HuH-7.5 (cell line): ENCODE data around the gene MICAL3.
A peak's percentile ranks its signal among the peaks of the same experiment; 100 is the strongest.

Experiments
- DNase-seq: peaks from one replicate; pipeline ENCODE4 v3.0.0; 2011; ENCODE audit warnings: low spot score

MICAL3 gene

DNA sequence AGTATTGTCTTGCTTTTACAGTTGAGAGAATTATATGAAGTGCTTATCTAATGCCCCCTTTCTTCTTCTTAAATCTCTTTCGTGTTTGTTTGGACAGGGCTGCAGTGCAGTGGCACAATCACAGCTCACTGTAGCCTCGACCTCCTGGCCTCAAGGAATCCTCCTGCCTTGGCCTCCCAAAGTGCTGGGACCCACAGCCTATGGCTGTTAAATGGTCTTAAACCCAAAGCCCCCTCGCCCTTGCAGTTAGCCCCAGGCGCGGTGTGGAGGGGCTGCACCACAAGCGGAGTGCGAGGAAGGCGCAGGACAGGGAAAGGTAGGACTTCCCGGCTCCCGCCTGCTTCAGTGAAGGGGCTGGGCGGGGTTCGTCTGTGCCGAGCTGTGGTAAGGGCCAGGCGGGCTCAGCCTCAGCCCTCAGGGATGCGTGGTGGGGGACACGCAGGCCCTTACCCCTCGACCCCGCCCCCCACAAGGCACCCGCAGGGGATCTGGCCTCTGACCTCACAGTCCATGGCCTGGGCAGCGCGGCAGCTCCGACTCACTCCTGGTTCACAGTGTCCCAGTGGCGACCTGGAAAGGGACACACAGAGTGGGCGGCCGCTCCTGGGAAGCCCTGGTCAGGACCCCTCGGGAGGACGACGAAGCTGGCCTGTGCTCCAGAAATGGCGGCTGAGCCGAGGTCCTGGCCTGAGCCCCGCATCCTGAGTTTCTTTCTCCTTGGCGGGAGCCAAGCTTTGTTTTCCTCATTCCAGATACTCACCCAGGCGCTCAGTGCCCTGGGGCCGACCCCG, 274.6 kb downstream of the MICAL3 start:
- no peak for DNase-seq

DNA sequence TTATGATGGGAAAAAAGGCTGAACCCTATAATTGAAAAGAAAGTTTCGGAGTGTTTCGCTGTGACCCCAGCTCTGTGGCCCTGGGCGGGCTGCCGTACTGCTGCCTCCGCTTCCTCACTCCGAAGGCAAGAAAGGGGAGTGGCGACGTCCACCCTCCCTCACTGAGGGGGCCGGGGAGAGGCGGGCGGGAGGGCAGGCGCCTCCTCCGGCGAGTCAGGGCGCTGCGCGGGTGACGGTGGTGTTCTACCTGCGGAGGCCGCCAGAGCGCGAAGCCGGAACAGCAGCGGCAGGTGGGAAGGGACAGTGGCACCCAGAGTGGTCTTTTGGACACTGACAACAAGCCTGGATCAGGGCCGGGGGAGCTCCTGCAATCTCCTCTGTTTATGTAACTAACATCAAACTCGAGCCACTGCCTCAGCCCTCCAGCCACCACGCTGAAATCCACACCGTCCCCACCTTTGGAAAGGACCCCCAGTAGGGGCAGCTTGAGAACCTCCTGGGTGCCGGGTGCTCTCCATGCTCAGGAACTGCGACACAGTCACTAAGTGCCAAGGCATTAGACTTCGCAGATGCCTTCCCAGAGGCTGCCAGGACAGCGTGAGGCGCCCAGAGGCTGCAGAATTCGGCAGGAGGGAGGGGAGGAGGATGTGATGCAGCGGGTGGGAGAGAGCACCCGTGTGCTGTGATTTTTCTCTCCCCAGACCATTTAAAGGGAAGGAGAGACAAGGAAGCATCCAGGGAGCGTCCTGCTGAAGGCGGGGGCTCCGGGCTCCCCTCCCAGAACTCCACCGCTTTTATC, 275.6 kb downstream of the MICAL3 start:
- no peak for DNase-seq

DNA sequence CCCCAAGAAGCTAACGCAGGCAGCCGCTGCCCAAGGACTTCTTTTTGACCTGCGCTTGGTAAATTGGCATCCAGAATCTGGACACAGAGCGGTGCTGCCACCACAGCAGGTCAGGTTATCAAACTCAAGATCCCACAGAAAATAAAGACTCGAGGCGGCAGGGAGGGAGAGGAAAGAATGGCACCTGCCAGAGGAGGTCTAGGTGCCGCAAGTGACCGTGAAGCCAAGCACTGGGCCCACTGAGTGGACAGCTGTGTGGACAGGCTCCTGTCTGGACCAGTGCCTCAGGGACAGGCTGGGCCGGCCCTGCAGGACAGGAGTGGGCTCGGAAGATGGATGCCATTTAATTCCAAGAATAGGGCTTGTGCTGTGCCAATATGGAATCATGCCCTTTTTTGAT, 277.4 kb downstream of the MICAL3 start:
- no peak for DNase-seq

DNA sequence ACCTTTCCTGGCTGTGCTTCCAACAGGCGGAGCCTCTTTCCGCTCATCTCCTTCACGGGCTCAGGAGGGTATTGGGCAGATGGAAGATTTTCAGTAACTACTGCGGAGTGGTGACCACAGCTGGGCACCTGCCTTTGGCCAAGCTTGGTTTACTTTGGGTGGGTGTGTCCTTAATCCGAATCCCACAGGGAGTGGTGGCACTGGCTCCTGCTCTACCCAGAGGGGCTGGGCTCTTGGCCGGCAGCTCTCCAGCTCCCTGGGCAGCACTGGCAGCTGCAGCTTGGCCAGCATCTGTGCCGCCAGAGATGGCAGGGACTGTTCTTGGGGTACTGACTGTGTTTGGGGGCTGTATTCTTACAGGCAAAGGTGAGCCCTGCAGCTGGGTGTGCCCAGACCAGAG, 279.9 kb downstream of the MICAL3 start:
- DNase-seq = no peak

DNA sequence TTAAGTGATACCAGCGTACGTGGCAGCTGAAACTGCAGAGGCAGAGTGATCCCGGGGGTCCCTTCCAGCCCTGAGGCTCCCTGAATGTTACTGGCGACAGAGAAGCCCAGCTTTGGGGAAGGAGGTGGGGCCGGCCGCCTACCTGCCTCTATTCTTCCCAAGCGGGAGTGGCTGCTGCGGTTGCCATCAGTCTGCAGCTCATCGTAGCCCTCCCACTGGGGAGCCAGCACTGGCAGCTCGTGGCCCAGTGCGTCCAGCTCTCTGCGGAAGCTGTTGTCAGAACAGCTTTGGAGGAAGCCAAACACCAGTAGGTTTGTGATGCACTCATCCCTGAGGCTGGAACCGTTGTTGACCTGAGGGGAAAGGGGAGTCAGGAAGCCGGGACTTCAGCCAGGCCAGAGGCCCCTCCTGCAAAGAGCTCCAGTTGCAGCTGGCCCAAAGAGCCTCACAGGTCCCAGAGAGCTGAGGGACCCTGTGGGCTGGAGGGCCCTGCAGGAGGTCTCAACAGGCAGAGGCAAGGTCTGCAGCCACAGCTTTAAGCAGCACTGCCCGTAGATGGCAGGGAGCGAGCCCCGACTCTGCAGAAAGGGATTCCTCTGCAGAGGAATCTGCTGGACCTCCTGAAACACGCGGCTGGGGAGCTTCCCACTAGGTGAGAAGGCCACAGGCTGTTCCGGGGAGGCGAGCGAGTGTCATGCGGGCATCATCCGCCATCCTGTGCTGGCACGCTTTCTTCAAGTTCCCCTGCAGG, 280.5 kb downstream of the MICAL3 start:
- DNase-seq = no peak

DNA sequence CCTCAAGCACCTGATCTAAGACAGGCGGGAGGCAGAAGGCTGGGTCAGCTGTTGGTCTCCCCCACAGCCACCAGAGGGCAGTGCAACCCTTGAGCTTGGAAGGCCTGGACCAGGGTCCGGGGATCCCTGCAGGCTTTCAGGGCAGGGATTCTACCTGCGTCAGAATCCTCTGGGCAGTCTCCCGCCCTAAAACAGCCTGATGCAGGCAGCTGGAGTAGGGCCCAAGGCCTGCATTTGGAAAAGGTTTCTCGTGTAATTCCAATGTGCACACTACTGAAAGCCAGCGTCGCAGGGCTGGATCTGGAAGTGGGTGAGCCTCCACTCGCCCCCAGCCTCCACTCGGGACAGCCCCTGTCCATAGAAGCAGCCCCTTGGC, 281.8 kb downstream of the MICAL3 start:
- peak; percentile 99 for DNase-seq

DNA sequence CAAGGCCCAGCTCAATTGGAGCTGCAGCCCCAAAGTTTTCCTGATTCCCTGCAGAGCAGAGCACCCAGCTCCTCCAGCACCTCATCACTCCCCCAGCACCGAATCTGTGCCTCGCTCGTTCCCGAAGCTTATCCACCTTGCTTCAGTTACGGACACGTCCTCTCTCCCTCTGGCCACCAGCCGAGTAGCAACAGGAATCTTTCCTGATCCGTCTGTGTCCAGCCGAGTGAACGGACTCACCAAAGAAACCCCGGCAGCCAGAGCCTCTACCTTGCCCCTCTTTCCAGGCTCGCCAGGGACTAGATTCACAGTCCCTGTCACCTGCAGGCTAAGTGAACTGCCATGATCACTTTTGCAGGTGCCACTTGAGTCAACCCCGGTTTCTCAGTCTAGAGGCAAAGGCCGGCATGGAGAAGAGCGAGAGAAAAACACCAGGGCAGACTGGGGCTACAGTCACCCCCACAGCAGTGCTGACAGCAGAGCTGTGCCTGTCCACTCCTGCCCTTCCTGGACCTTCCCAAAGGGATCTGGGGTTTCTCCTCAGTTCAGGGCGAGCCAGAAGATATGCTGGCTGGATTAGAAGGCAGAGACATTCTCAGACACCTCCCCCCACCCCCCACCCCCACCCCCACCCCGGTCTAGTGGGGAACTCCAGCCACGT, 282.4 kb downstream of the MICAL3 start:
- DNase-seq = no peak

DNA sequence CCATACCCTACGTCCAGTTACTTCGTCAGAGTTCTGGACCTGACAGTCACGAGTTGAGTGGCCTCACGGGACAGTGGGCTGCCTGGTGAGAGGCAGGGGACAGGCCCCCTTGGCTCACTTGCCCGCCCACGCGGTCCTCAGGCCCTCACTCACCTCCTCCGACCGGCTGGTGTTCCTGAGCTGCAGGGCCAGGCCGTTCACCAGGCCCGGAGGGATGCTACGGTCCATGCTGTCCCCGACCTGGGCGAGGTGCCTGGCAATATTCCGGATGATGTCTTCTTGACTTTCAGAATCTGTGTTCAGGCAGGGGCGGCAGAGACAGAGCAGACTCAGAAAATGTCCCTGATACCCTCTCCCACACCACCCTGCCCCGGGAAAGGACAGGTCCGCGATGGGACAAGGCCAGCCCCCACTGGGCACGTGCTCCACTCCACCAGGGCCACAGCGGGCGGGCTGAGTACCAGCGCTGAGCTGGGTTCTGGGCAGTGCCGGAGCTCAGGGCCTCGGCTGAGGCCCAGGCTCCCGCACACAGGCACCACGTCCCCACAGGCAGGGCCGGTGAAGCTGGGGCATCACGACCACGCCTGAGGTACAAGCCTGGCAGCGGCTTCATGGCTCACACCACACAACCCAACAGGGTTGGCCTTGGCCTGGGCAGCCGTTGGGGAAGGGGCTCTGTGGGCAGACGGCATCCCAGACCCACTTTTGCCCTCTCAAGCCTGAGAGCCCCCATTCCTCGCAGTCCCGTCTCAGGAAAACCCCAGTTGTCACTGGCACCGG, 285.0 kb downstream of the MICAL3 start:
- DNase-seq = no peak

DNA sequence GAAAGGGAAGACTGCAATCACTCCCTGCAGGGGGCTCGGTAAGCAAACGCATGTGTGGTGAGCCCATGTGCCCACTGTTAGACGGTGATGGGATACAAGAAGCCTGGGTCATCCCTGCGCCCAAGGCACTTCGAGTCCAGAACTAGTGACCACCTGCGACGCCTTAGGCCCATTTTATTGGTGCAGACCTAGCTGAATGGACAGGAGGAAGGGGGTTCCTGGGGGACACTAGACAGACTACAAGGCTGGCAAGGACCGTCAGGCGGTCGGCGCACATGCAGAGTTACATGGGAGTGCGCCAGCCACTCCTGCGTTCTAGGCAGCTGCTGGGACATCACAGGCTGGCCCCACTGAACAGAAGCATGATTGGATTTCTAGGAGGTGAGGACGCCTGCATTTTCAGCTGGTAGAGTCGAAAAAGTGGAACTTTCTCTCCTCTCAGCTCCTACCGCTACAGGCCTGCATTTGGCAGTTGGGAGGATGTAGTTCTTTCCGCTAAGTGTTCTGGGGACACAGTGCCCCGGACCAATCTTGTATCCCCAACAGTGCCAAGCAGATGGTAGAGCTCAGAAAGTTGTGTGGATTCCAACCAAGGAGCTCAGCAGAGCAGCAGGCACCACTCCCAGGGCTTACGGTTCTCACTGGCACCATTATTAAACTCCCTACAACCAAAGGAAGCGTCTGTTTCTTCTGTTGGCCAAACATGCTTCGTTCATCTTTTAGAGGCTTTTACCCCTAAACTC, 285.8 kb downstream of the MICAL3 start:
- no peak for DNase-seq
